Mucosa of rectum (tissue), 2 donors: ENCODE measurements around the gene MGLL.

ENCODE experiments used
- H3K27ac ChIP-seq, 2 donors: one replicate each; pipeline ENCODE4 v1.7.0; 2013; ENCODE audit warnings: inconsistent platforms in 2 of 2, low read depth in 2 of 2, low read length in 2 of 2
- H3K27me3 ChIP-seq, 2 donors: one replicate each; pipeline ENCODE4 v1.7.0; 2013; ENCODE audit warnings: low read length in 2 of 2; ENCODE audit not compliant: control insufficient read depth in 2 of 2, insufficient read depth in 2 of 2
- H3K36me3 ChIP-seq, 2 donors: one replicate each; pipeline ENCODE4 v1.7.0; 2013; ENCODE audit warnings: low read length in 2 of 2; ENCODE audit not compliant: control insufficient read depth in 2 of 2, insufficient read depth in 2 of 2
- H3K4me1 ChIP-seq, 2 donors: one replicate each; pipeline ENCODE4 v1.7.0; 2013; ENCODE audit warnings: low read length in 2 of 2, mild to moderate bottlenecking in 1 of 2; ENCODE audit not compliant: control insufficient read depth in 2 of 2, insufficient read depth in 2 of 2
- H3K4me3 ChIP-seq, 2 donors: one replicate each; pipeline ENCODE4 v1.7.0; 2013; ENCODE audit warnings: low read length in 2 of 2
- H3K9ac ChIP-seq, 2 donors: one replicate each; pipeline ENCODE4 v1.7.0; 2013; ENCODE audit warnings: low read length in 2 of 2, low read depth in 1 of 2, mild to moderate bottlenecking in 1 of 2
- H3K9me3 ChIP-seq, 2 donors: one replicate each; pipeline ENCODE4 v1.7.0; 2013; ENCODE audit warnings: low read length in 2 of 2; ENCODE audit not compliant: control insufficient read depth in 2 of 2
- donor health status: healthy.
- donor health status: Normal muscosa, but diverticular disease.

Gene MGLL

GRCh38 chr3:127815001-127815400 is 7.3 kb downstream of the MGLL start:
- H3K9me3 ChIP-seq = no peaks in the 10 kb centered on the region
- H3K27me3 ChIP-seq = no peaks in the 10 kb centered on the region
- H3K9ac ChIP-seq = peak overlapping the region; percentile 29 to 62
- H3K4me1 ChIP-seq = peaks cover 48 to 61% of the 10 kb centered on the region in 2 donors
- H3K4me3 ChIP-seq = peak overlapping the region; percentile 53 to 58
- peak overlapping the region; percentile 96 to 97 for H3K27ac ChIP-seq
- peaks cover 46 to 47% of the 10 kb centered on the region in 2 donors for H3K36me3 ChIP-seq

GRCh38 chr3:127814325-127814781 is 8.0 kb downstream of the MGLL start:
- H3K27ac ChIP-seq = peak overlapping the region; percentile 96 to 97
- H3K36me3 ChIP-seq = peaks cover 51 to 53% of the 10 kb centered on the region in 2 donors
- peaks cover 42 to 55% of the 10 kb centered on the region in 2 donors for H3K4me1 ChIP-seq
- H3K9me3 ChIP-seq = no peaks in the 10 kb centered on the region
- peak overlapping the region in 1 of 2 donors; percentile 16 for H3K4me3 ChIP-seq
- H3K27me3 ChIP-seq = no peaks in the 10 kb centered on the region
- H3K9ac ChIP-seq = peak overlapping the region in 1 of 2 donors; percentile 29

GRCh38 chr3:127812151-127812550 is 10.2 kb downstream of the MGLL start:
- H3K27ac ChIP-seq = no peak overlapping the region
- H3K36me3 ChIP-seq = peaks cover 58 to 65% of the 10 kb centered on the region in 2 donors
- no peak overlapping the region for H3K9ac ChIP-seq
- no peaks in the 10 kb centered on the region for H3K27me3 ChIP-seq
- no peak overlapping the region for H3K4me3 ChIP-seq
- H3K9me3 ChIP-seq = no peaks in the 10 kb centered on the region
- peaks cover 29 to 38% of the 10 kb centered on the region in 2 donors for H3K4me1 ChIP-seq

GRCh38 chr3:127811717-127812116 is 10.6 kb downstream of the MGLL start:
- no peak overlapping the region for H3K4me3 ChIP-seq
- peaks cover 58 to 61% of the 10 kb centered on the region in 2 donors for H3K36me3 ChIP-seq
- H3K9me3 ChIP-seq = no peaks in the 10 kb centered on the region
- peaks cover 24 to 34% of the 10 kb centered on the region in 2 donors for H3K4me1 ChIP-seq
- H3K27me3 ChIP-seq = no peaks in the 10 kb centered on the region
- H3K27ac ChIP-seq = no peak overlapping the region
- H3K9ac ChIP-seq = no peak overlapping the region

GRCh38 chr3:127809611-127810010 is 12.7 kb downstream of the MGLL start:
- Histone ChIP-seq H3K9me3 (no peaks in the 10 kb centered on the region), H3K27me3 (no peaks in the 10 kb centered on the region), H3K27ac (no peak overlapping the region), H3K9ac (no peak overlapping the region), H3K4me3 (no peak overlapping the region), H3K36me3 (peaks cover 53 to 62% of the 10 kb centered on the region in 2 donors), H3K4me1 (peaks cover 5 to 15% of the 10 kb centered on the region in 2 donors)

GRCh38 chr3:127809211-127809610 is 13.1 kb downstream of the MGLL start:
- H3K36me3 ChIP-seq = peaks cover 52 to 64% of the 10 kb centered on the region in 2 donors
- peaks cover 2 to 11% of the 10 kb centered on the region in 2 donors for H3K4me1 ChIP-seq
- no peak overlapping the region for H3K27ac ChIP-seq
- H3K27me3 ChIP-seq = no peaks in the 10 kb centered on the region
- no peak overlapping the region for H3K9ac ChIP-seq
- H3K4me3 ChIP-seq = no peak overlapping the region
- no peaks in the 10 kb centered on the region for H3K9me3 ChIP-seq

- Histone ChIP-seq H3K9ac (no peak overlapping the region), H3K4me3 (no peak overlapping the region), H3K9me3 (no peaks in the 10 kb centered on the region), H3K4me1 (peaks cover 0 to under 1% of the 10 kb centered on the region in 2 donors), H3K36me3 (peaks cover 47 to 60% of the 10 kb centered on the region in 2 donors), H3K27ac (no peak overlapping the region), H3K27me3 (no peaks in the 10 kb centered on the region)
Observed at GRCh38 chr3:127808197-127808596, 14.1 kb downstream of the MGLL start.

GRCh38 chr3:127805026-127805753 is 17.1 kb downstream of the MGLL start:
- H3K9ac ChIP-seq = no peak overlapping the region
- H3K36me3 ChIP-seq = peaks cover 22 to 41% of the 10 kb centered on the region in 2 donors
- no peaks in the 10 kb centered on the region for H3K4me1 ChIP-seq
- H3K4me3 ChIP-seq = no peak overlapping the region
- no peak overlapping the region for H3K27ac ChIP-seq
- H3K27me3 ChIP-seq = no peaks in the 10 kb centered on the region
- no peaks in the 10 kb centered on the region for H3K9me3 ChIP-seq

- Histone ChIP-seq H3K27ac (no peak overlapping the region), H3K36me3 (peaks cover 16 to 34% of the 10 kb centered on the region in 2 donors), H3K4me3 (no peak overlapping the region), H3K9me3 (no peaks in the 10 kb centered on the region), H3K9ac (no peak overlapping the region), H3K27me3 (no peaks in the 10 kb centered on the region), H3K4me1 (no peaks in the 10 kb centered on the region)
Observed at GRCh38 chr3:127804141-127804540, 18.2 kb downstream of the MGLL start.

GRCh38 chr3:127803619-127804018 is 18.7 kb downstream of the MGLL start:
- H3K9me3 ChIP-seq = no peaks in the 10 kb centered on the region
- H3K27me3 ChIP-seq = no peaks in the 10 kb centered on the region
- no peak overlapping the region for H3K4me3 ChIP-seq
- no peak overlapping the region for H3K27ac ChIP-seq
- H3K36me3 ChIP-seq = peaks cover 16 to 33% of the 10 kb centered on the region in 2 donors
- no peaks in the 10 kb centered on the region for H3K4me1 ChIP-seq
- H3K9ac ChIP-seq = peak overlapping the region in 1 of 2 donors; percentile 35
